Measurements from ENCODE around the gene OARD1.

GRCh38 chr6:41017663-41018062 lies 54.5 kb downstream of the OARD1 start:
- no peak for TF ChIP-seq POLR2A (IDR thresholded peaks at IDR 0.05; ENCODE audit: low read length)
- no peak for TF ChIP-seq GATA1 (IDR thresholded peaks at IDR 0.05; ENCODE audit: low read depth, low read length)

Data from erythroblast (primary cell).